ENCODE data around the gene PSMA6.

Gene PSMA6

GRCh38 chr14:35254736-35255135 lies 37.4 kb upstream of the PSMA6 start:
- Histone ChIP-seq H3K79me2 (ENCODE audit: low read length) (no peaks in the 10 kb centered on the region), H3K27me3 (replicated peaks; ENCODE audit: insufficient read depth, low read length) (no peaks in the 10 kb centered on the region), H3K4me3 (ENCODE audit: low read length) (no peak overlapping the region), H3K36me3 (replicated peaks; ENCODE audit: insufficient read depth, low read length) (no peaks in the 10 kb centered on the region), H3K4me1 (ENCODE audit: low read length) (no peaks in the 10 kb centered on the region), H3K9me2 (replicated peaks; ENCODE audit: insufficient read depth, low read length) (no peaks in the 10 kb centered on the region), H3F3A (ENCODE audit: insufficient read depth, low read length) (no peaks in the 10 kb centered on the region), H3K9me3 (replicated peaks; ENCODE audit: insufficient read depth, low read length) (no peaks in the 10 kb centered on the region), H2AFZ (ENCODE audit: low read length) (no peak overlapping the region), H3K4me2 (ENCODE audit: low read depth, low read length) (no peak overlapping the region), H3K27ac (ENCODE audit: low read length) (no peak overlapping the region), H4K20me1 (ENCODE audit: insufficient read depth, low read length) (no peaks in the 10 kb centered on the region), H3K9ac (ENCODE audit: low read length) (no peak overlapping the region)
- DNase-seq = no peak
- TF ChIP-seq EZH2phosphoT487 (IDR thresholded peaks at IDR 0.05; ENCODE audit: low read length) (no peak), EZH2 (optimal IDR thresholded peaks at IDR 0.05; ENCODE audit: low read depth, low read length) (no peak)
- TF ChIP-seq, protein P1, sequence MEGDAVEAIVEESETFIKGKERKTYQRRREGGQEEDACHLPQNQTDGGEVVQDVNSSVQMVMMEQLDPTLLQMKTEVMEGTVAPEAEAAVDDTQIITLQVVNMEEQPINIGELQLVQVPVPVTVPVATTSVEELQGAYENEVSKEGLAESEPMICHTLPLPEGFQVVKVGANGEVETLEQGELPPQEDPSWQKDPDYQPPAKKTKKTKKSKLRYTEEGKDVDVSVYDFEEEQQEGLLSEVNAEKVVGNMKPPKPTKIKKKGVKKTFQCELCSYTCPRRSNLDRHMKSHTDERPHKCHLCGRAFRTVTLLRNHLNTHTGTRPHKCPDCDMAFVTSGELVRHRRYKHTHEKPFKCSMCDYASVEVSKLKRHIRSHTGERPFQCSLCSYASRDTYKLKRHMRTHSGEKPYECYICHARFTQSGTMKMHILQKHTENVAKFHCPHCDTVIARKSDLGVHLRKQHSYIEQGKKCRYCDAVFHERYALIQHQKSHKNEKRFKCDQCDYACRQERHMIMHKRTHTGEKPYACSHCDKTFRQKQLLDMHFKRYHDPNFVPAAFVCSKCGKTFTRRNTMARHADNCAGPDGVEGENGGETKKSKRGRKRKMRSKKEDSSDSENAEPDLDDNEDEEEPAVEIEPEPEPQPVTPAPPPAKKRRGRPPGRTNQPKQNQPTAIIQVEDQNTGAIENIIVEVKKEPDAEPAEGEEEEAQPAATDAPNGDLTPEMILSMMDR (IDR thresholded peaks at IDR 0.05; ENCODE audit: low read length) = no peak

- no peaks in the 10 kb centered on the region for H3F3A ChIP-seq (ENCODE audit: insufficient read depth, low read length)
- no peak for DNase-seq
- no peaks in the 10 kb centered on the region for H3K4me1 ChIP-seq (ENCODE audit: low read length)
- H3K4me2 ChIP-seq (ENCODE audit: low read depth, low read length) = no peak overlapping the region
- H3K9ac ChIP-seq (ENCODE audit: low read length) = no peak overlapping the region
- no peaks in the 10 kb centered on the region for H3K9me2 ChIP-seq (replicated peaks; ENCODE audit: insufficient read depth, low read length)
- H3K9me3 ChIP-seq (replicated peaks; ENCODE audit: insufficient read depth, low read length) = no peaks in the 10 kb centered on the region
- H3K36me3 ChIP-seq (replicated peaks; ENCODE audit: insufficient read depth, low read length) = no peaks in the 10 kb centered on the region
- no peaks in the 10 kb centered on the region for H3K27me3 ChIP-seq (replicated peaks; ENCODE audit: insufficient read depth, low read length)
- no peak overlapping the region for H3K4me3 ChIP-seq (ENCODE audit: low read length)
- no peak overlapping the region for H3K27ac ChIP-seq (ENCODE audit: low read length)
- no peaks in the 10 kb centered on the region for H3K79me2 ChIP-seq (ENCODE audit: low read length)
- H4K20me1 ChIP-seq (ENCODE audit: insufficient read depth, low read length) = no peaks in the 10 kb centered on the region
- H2AFZ ChIP-seq (ENCODE audit: low read length) = no peak overlapping the region
- TF ChIP-seq, protein P1 (IDR thresholded peaks at IDR 0.05; ENCODE audit: low read length) = no peak
- TF ChIP-seq EZH2phosphoT487 (IDR thresholded peaks at IDR 0.05; ENCODE audit: low read length) (no peak), EZH2 (optimal IDR thresholded peaks at IDR 0.05; ENCODE audit: low read depth, low read length) (no peak)
Observed at GRCh38 chr14:35255711-35256110, 36.5 kb upstream of the PSMA6 start.

DNA sequence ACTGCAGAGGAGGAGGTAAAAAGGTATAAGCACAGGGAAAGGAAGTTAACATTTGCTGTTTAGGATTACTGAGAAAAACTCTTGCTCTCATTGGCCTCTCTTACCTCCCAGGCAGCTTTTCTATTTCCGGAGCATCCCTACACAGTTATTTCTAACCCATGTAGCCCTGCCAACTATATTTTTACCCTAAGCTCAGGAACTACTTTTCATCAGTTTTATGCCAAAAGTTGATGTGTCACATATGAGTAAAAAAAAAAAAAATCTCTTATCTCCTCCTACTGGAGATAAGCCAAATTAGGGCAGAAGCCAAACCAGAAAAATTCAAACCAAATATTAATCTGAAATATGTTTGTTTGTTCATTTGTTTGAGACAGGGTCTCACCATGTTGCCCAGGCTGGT lies 34.4 kb upstream of the PSMA6 start:
- no peaks in the 10 kb centered on the region for H3K36me3 ChIP-seq (replicated peaks; ENCODE audit: insufficient read depth, low read length)
- no peak overlapping the region for H3K4me3 ChIP-seq (ENCODE audit: low read length)
- H3K79me2 ChIP-seq (ENCODE audit: low read length) = no peaks in the 10 kb centered on the region
- no peaks in the 10 kb centered on the region for H4K20me1 ChIP-seq (ENCODE audit: insufficient read depth, low read length)
- no peaks in the 10 kb centered on the region for H3K27me3 ChIP-seq (replicated peaks; ENCODE audit: insufficient read depth, low read length)
- no peak overlapping the region for H3K4me2 ChIP-seq (ENCODE audit: low read depth, low read length)
- no peaks in the 10 kb centered on the region for H3K9me2 ChIP-seq (replicated peaks; ENCODE audit: insufficient read depth, low read length)
- H2AFZ ChIP-seq (ENCODE audit: low read length) = no peak overlapping the region
- no peaks in the 10 kb centered on the region for H3K4me1 ChIP-seq (ENCODE audit: low read length)
- H3K27ac ChIP-seq (ENCODE audit: low read length) = no peak overlapping the region
- no peak overlapping the region for H3K9ac ChIP-seq (ENCODE audit: low read length)
- H3K9me3 ChIP-seq (replicated peaks; ENCODE audit: insufficient read depth, low read length) = no peaks in the 10 kb centered on the region
- H3F3A ChIP-seq (ENCODE audit: insufficient read depth, low read length) = no peaks in the 10 kb centered on the region
- TF ChIP-seq, protein P1 (IDR thresholded peaks at IDR 0.05; ENCODE audit: low read length) = no peak
- TF ChIP-seq EZH2 (optimal IDR thresholded peaks at IDR 0.05; ENCODE audit: low read depth, low read length) (no peak), EZH2phosphoT487 (IDR thresholded peaks at IDR 0.05; ENCODE audit: low read length) (no peak)
- DNase-seq = no peak

All from MM.1S (cell line).